GM21619 (cell line): ENCODE data around the gene GPC2.
"Not testable (repeated sequence)": the region's sequence is repeated elsewhere in the genome, so short reads cannot be mapped to it uniquely, and the experiment has no call there.

ENCODE experiments used
- ATAC-seq: cut with Tn5 transposase; IDR thresholded peaks from one replicate; pipeline ENCODE4 v1.9.1; 2021; ENCODE audit not compliant: unreplicated experiment

Gene GPC2, protein sequence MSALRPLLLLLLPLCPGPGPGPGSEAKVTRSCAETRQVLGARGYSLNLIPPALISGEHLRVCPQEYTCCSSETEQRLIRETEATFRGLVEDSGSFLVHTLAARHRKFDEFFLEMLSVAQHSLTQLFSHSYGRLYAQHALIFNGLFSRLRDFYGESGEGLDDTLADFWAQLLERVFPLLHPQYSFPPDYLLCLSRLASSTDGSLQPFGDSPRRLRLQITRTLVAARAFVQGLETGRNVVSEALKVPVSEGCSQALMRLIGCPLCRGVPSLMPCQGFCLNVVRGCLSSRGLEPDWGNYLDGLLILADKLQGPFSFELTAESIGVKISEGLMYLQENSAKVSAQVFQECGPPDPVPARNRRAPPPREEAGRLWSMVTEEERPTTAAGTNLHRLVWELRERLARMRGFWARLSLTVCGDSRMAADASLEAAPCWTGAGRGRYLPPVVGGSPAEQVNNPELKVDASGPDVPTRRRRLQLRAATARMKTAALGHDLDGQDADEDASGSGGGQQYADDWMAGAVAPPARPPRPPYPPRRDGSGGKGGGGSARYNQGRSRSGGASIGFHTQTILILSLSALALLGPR

DNA sequence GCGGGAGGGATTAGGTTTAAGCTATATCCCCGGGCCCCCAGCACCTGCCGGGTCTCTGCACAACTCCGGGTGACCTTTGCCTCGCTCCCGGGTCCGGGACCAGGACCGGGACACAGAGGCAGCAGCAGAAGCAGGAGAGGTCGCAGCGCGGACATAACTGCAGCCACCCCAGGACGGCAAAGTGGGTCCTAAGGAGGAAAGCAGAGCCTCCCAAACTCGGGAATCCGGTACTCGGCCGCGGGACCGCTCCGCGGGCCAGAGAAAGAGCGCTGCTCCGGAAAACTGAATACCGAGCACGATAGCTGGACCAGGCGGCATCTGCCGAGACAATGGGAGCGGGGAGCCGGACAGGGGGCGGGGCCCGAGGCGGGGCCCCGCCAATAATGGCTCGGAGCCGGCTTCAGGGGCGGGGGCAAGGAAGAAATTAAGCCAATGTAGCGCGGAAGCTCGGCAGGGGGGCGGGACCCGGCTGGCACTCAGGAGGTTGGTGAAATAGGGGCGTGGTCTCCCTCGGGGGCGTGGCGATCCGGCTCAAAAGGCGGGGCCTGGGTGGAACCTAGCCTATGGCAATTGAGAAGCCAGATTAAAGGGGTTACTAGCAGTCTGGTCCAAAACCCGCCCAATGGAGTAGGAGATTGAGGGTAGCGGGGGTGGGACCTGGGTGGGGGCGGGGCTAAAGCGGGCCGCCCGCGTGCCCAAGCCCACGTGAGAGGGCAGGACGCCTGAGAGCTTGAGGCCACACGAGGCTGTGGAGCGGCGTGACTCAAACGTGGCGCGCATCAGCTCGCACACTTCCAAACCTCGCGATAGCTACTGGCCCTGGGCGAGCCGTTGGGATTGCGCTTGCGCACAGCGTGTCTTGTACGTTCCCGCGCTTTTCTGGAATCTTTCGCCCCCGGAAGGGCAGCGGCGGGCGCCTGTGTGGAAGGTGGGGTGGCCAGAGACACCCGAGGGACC, at the start of gene GPC2, which contains the start of gene STAG3:
Gene GPC2, minus strand, starts transcription at position 337 of the 957 bp plus-strand sequence. Its CDS starts 182 bp downstream, at position 155.
Gene STAG3, plus strand, starts transcription at position 874 of the 957 bp plus-strand sequence. CDS start 2,639 bp downstream, outside the sequence.
- ATAC-seq = peak; percentile 87

DNA sequence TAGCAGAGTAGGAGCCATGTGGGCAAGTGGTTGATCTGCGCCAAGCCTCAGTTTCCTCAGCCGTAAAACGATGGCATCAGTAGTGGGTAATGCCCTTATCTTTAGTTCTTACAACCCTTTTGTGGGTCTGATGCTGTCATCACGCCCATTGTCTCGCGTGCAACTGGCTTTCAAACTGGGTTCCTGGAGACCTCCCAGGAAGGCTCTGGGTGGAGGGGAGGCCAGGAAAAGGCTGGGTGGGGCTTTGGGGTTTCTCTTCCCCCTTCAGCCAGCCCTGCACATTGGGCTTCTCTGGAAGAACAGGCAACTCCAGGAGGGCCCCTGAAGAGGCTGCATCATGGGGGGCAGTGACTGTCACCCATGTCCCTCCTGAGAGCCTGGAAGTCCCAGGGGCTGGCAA, 47.7 kb upstream of the GPC2 start:
- ATAC-seq = not testable (repeated sequence)

DNA sequence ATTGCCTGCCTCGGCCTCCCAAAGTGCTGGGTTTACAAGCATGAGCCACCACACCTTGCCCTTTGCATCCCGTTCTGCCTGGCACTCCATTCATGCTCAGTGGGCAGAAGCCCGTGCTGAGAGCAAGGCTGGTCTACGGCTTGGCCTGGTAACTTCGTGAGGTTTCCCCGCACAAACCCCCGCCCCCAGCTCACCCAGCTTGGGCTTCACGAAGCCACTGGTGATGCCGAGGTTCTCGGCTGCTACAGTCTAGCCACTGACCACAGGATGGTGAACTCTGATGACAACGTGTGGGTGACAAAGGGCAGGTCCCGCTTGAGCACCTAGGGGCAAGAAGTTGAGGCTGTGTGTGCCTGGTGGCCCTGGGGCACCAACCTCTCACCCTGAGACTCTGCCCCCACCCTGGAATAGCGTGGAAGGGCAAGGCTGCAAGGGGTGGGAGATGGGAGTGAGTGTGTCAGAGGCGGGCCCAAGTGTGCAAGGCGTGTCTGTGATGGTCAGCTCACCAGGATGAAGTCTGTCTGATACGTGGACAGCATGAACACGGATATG, 46.3 kb upstream of the GPC2 start:
- not testable (repeated sequence) for ATAC-seq

DNA sequence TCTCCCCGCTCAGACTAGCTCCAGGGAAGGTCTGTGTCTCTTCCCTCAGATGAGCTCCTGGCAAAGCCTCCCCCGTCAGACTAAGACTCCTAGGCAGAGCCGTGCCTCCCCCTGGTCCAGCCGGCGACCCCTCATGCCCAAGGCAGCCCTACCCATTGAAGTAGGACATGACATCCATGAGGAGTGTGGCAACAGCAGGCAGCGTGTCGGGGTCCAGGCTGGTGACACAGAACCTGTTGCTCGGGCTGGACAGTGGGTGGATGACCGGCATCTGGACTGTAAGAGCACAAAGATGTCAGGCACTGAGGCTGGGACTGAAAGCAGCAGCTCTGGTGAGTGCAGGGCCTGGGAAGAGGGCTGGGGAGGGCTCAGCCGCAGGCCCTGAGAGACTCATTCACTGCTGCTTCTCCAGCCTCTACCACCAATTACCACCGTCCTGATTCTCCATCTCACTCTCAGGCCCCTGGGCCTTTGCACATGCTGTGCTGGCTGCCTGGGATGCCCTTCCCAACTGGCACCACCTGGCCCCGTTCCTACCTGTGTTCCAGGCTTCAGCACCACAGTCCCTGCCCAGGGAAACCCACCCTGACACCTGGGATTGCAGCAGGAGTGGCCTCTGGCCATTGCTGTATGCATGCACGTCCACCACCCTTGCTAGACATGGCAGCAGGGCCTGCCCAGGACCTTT, 45.4 kb upstream of the GPC2 start:
- no peak for ATAC-seq

DNA sequence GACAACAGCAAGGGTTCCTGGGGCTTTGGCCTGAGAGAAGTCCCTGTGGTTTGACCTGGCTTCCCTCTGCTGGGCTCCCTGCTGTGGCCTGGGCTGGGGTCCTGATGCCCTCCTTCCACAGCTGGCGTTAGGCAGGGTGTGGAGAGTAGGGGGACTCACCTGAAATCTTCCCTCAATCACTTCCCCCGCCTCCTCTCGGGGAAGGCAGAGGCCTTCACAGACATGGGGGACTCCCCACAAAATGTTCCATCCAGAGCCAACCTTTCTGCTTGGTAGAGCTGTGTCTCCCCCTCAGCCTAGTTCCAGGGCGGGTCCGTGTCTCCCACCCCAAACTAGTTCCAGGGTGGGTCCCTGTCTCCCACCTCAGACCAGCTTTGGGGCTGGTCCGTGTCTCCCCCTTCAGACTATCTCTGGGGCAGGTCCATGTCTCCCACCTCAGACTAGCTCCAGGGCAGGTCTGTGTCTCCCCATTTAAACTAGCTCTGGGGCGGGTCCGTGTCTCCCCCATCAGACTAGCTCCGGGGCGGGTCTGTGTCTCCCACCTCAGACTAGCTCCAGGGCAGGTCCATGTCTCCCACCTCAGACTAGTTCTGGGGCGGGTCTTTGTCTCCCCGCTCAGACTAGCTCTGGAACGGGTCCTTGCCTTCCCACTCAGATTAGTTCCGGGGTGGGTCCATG, 44.7 kb upstream of the GPC2 start:
- ATAC-seq = no peak

DNA sequence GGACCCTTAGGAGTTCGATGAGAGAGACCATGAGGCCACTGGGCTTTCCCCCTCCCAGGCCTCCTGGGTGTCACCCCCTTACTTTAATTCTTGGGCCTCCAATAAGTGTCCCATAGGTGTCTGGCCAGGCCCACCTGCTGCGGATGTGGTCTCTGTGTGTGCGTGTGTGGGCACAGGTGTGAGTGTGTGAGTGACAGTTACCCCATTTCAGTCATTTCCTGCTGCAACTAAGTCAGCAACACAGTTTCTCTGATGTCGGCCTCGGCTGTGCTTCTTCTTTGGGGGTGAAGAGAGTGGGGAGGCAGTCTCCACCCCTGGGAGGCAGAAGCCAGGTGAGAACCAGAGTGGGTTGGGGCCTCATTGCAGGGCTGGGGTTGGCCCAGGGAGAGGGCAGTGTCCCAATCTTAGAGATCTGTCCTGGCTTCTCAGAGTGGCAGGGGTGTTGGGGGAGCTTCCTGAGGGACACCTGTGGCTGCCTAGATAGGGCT, 44.1 kb upstream of the GPC2 start:
- ATAC-seq = peak; percentile 54

DNA sequence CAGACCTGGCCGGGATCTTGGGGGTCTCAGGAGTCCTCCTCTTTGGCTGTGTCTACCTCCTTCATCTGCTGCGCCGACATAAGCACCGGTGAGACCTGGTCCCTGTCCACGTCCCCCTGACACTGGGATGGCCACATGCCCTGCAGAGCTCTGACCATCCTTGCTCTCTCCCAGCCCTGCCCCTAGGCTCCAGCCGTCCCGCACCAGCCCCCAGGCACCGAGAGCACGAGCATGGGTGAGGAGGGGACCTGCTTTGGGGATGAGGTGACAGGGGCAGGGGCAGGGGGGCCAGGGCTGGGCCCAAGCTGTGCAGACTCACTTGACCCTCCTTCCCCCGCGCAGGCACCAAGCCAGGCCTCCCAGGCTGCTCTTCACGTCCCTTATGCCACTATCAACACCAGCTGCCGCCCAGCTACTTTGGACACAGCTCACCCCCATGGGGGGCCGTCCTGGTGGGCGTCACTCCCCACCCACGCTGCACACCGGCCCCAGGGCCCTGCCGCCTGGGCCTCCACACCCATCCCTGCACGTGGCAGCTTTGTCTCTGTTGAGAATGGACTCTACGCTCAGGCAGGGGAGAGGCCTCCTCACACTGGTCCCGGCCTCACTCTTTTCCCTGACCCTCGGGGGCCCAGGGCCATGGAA, 43.5 kb upstream of the GPC2 start:
- ATAC-seq = no peak

DNA sequence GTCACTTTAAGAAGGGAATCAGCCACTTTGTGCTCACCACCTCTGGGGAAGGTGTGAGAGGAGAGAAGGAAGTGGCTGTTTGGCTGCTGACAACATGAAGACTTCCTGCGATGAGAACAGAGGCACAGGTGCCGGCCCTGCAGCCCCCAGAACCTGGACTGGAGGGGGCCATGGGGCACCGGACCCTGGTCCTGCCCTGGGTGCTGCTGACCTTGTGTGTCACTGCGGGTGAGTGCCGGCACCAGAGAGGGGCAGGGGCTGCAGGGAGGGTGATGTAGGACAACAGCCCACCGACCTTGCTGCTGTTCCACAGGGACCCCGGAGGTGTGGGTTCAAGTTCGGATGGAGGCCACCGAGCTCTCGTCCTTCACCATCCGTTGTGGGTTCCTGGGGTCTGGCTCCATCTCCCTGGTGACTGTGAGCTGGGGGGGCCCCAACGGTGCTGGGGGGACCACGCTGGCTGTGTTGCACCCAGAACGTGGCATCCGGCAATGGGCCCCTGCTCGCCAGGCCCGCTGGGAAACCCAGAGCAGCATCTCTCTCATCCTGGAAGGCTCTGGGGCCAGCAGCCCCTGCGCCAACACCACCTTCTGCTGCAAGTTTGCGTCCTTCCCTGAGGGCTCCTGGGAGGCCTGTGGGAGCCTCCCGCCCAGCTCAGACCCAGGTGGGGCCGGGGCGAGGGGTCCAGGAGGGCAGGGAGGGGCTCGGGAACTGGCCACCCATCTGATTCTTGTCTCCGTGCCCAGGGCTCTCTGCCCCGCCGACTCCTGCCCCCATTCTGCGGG, 42.8 kb upstream of the GPC2 start, which contains the start of gene PVRIG:
Gene PVRIG, plus strand, starts transcription at position 149 of the 785 bp plus-strand sequence. Its CDS starts 22 bp downstream, at position 171.
- ATAC-seq = not testable (repeated sequence)

DNA sequence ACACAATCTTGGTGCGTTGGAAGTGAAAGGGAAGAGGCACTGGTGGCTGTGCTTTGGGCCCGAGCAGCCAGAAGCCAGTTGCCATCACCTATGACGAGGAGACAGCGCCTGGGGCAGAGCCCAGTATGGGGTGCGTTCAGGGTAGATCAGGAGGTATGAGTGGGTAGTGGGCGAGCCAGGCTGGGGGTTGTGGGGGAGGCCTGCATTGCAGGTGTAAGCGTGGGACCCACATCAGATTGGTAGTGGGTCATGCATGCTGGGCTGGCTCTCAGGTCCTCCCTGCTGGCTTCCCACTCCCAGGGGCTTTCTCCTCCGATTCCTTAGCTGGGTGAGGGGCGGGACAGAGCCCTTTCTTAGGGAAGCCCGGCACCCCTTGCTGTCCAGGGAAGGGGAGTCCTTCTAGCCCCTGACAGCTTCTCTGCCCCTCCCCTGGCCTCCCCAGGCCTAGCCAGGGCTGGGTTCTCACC, 42.1 kb upstream of the GPC2 start:
- no peak for ATAC-seq

DNA sequence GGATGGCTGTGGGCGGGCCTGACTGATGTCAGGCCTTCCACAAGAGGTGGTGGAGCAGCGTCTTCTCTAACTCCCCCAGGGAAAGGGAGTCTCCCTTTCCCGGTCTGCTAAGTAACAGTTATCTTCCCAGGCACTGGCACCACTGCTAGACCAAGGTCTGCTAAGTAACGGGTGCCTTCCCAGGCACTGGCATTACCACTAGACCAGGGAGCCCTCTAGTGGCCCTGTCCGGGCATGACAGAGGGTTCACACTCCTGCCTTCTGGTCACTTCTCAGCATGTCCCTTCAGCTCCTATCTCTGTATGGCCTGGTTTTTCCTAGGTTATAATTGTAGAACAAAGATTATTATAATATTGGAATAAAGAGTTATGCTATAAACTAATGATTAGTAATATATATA, 40.8 kb upstream of the GPC2 start:
- peak; percentile 3 for ATAC-seq

DNA sequence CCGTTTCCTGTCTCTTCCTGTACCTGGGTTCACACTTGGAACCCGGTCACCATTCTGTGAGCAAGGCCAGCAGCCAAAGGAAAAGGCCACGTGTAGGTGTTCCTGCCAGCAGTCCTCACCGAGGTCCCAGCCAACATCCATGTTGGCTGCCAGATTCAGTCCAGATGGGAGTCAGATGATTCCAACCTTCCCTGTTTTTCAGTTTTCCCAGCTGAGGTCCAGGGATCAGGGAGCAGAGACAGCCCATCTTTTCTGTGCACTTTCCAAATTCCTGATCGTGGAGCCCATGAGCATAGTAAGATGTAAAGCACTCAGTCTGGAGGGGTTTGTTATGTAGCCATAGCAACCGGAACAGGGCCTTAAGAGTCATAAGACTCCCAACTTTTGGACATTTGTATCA, 38.7 kb upstream of the GPC2 start:
- no peak for ATAC-seq

DNA sequence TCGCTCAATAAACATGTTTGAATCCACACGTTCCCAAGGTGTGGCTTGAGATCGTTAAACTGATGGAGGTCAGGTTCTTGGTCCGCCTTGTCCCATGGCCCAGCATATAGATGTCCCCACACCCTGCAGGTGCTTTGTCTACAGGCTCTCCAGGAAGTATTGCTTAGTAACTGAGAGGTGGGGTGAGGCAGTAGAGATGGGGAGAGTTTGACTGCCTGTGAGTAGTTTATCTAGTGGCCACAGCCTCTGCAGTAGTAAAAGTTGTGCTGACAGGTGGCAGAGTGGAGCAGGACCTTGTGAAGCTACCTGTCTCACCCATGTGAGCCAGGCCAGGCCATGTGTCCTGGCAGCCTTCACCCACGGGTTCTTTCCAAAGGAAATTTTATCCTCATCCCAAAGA, 37.2 kb upstream of the GPC2 start:
- ATAC-seq = not testable (repeated sequence)

DNA sequence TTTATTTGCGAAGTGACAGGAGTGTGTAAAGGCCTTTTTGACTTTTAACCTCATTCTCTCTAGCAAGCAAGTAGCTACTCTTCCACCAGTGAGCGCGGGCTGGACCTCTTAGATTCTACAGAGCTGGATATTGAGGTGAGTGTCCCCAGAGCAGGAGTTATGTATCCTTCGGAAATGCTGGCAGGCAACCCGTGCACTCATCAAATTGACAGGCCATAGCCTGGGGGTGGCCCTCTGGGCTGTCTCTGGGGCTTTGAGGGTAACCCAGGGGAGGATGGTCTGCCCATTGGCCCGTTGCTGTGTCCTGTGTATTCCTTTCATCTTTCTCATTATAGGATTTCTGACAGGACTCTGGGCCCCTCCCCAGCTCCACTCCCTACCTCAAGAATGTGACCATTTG, 36.5 kb upstream of the GPC2 start:
- ATAC-seq = no peak

DNA sequence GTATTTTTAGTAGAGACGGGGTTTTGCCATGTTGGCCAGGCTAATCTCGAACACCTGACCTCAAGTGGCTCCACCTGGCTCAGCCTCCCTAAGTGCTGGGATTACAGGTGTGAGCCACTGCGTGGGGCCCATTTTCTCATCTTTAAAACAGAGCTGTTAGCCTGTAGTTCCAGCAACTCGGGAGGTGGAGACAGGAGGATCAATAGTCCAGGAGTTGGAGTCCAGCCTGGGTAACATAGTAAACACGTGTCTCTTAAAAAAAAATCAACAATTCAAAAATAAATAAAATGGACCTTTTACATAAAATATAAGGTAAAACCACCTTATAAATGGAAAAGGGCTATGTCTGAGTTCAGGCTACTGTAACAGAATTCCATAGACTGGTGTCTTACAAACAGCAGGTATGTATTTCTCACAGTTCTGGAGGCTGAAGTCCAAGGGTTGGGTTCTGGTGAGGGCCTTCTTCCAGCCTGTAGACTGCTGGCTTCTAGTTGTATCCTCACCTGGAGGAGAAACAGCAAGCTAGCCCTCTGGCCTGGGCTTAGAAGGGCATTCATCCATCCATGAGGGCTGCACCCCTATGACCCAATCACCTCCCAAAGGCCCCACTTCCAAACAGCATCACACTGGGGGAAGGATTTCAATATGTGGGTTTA, 35.6 kb upstream of the GPC2 start:
- ATAC-seq = no peak

DNA sequence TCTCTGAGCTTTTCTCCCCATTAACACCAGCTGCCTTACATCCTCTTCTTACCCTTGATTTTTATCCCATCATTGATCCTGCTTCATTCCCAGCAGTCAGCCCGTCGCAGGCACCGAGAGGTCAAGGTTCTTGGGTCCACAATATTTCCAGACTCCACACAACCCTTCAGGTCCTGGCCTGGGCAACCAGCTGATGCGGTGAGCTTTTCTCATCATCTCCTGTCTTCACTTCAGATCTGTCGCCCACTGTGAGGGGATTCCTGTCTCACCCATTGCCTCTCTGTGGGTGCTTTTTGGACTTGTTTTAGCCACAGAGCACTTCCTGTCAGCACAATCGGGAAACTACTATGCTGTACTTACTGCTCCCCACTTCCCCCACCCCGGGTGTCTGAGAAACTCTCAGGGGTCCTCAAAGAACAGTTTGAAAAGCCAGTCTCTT, 34.2 kb upstream of the GPC2 start:
- peak; percentile 57 for ATAC-seq

DNA sequence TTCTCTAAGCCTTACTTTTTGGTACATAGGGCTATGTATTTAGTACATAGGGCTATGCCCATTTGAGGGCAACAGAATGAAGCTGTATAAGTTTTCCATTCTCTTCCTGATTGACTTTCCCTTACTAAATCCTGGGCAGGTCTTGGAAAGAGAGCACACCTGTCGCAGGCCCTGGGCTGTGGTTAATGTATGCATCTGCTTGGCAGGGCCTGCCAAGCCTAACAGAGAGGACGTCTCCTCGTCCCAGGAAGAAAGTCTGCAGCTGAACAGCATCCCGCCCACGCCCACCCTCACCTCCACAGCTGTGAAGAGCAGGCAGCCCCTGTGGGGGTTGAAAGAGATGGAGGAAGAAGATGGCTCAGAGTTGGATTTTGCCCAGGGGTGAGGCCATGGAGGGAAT, 33.6 kb upstream of the GPC2 start:
- no peak for ATAC-seq

DNA sequence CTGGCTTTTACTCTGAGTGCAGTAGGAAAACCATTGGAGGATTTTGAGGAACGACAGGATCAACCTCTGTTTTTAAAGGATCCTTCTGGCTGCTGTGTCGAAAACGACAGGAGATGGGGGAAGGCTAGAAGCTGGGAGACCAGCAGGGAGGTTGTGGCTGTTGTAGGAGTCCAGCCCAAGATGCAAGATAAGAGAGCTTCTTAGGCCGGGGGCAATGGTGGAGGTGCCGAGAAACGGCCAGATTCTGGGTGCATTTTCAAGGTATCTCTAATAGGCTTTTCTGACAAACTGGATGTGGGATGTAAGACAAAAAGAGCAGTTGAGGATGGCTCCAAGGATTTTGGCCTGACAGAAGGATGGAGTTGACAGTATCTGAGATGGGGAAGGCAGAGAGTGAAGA, 32.3 kb upstream of the GPC2 start:
- no peak for ATAC-seq
